ENCODE results near the gene DNMT3B.
A peak's percentile ranks its signal among the peaks of the same experiment; 100 is the strongest.
"Not testable (repeated sequence)": the region's sequence is repeated elsewhere in the genome, so short reads cannot be mapped to it uniquely, and the experiment has no call there.

Gene DNMT3B

GRCh38 chr20:32761831-32762753 is at the start of gene DNMT3B:
DNMT3B (plus strand) TSS chr20:32762385; CDS start chr20:32780324, 17,939 bp downstream.
- peak; percentile 54 for DNase-seq

- DNase-seq = no peak
These were observed 43.3 kb upstream of the DNMT3B start for GRCh38 chr20:32718749-32719348.

- no peak for DNase-seq
These were observed 34.5 kb upstream of the DNMT3B start for GRCh38 chr20:32727683-32728082.

- not testable (repeated sequence) for DNase-seq
These were observed 33.8 kb upstream of the DNMT3B start for GRCh38 chr20:32728435-32728834.

GRCh38 chr20:32729334-32729733 is 32.9 kb upstream of the DNMT3B start:
- not testable (repeated sequence) for DNase-seq

GRCh38 chr20:32731882-32732266 is 30.3 kb upstream of the DNMT3B start:
- peak; percentile 77 for DNase-seq

GRCh38 chr20:32737371-32738223 is 24.6 kb upstream of the DNMT3B start:
- peak; percentile 56 for DNase-seq

GRCh38 chr20:32741151-32741550 is 21.0 kb upstream of the DNMT3B start:
- no peak for DNase-seq

- DNase-seq = no peak
These were observed 19.6 kb upstream of the DNMT3B start for GRCh38 chr20:32742322-32743236.

- peak; percentile 36 for DNase-seq
These were observed 18.7 kb upstream of the DNMT3B start, which contains the start of gene COMMD7 for GRCh38 chr20:32743237-32744112. COMMD7 (minus strand) TSS chr20:32743467; CDS start chr20:32743391, 76 bp downstream.

- DNase-seq = no peak
These were observed 12.1 kb upstream of the DNMT3B start for GRCh38 chr20:32749914-32750637.

GRCh38 chr20:32751293-32751692 is 10.9 kb upstream of the DNMT3B start:
- DNase-seq = no peak

GRCh38 chr20:32751702-32752457 is 10.3 kb upstream of the DNMT3B start:
- no peak for DNase-seq

GRCh38 chr20:32752458-32753250 is 9.5 kb upstream of the DNMT3B start:
- DNase-seq = peak; percentile 26

GRCh38 chr20:32753731-32754130 is 8.5 kb upstream of the DNMT3B start:
- DNase-seq = no peak

- DNase-seq = no peak
These were observed 6.0 kb upstream of the DNMT3B start for GRCh38 chr20:32756156-32756555.

GRCh38 chr20:32761417-32761830 is 761 bp upstream of the DNMT3B start:
- no peak for DNase-seq

GRCh38 chr20:32762754-32763201 is 593 bp downstream of the DNMT3B start:
- DNase-seq = no peak

All from MV-4-11 (cell line).